Measurements from ENCODE around the gene B3GNT5. TPM values are rescaled to one million over a fixed set of nuclear protein-coding genes. Genes with fewer than 3 reads are reported as not detected.
A peak's percentile ranks its signal among the peaks of the same experiment; 100 is the strongest.

The B3GNT5 gene
- total RNA-seq, 1 experiment from 2014 or later, result 22.8 TPM

DNA sequence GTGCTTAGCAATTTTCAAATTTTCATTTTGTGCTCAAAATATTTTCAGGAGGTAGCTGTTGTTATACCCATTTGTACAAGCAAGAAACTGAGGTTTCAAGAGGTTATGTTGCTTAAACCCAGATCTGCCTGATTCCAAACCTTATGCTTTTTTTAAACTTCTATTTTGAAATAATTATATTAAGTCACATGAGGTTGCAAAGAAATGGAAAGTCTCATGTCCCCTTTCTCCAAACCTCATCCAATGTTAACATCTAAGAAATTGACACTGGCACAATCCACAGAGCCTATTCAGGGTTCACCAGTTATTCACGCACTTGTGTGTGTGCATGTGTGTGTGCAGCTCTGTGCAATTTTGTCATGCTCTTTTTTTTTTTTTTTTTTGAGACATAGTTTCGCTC lies 35.1 kb downstream of the B3GNT5 start:
- Histone ChIP-seq H3K27me3 (ENCODE audit: control insufficient read depth, insufficient read depth, low read length) (no peaks in the 10 kb centered on the region), H3K4me3 (ENCODE audit: low read depth in 2 of 2, low read length in 2 of 2) (peak overlapping the region in 1 of 2 experiments; percentile 31; a peak in 1 of 4 replicates), H3K9me3 (ENCODE audit: control insufficient read depth, insufficient read depth, low read depth, low read length) (no peaks in the 10 kb centered on the region), H3K36me3 (ENCODE audit: control insufficient read depth, insufficient read depth, low read length) (no peaks in the 10 kb centered on the region), H3K4me1 (ENCODE audit: control insufficient read depth, insufficient read depth, low read length) (peaks cover 29% of the 10 kb centered on the region), H3K27ac (ENCODE audit: low read length) (peak overlapping the region; percentile 78)
- TF ChIP-seq, protein P1, sequence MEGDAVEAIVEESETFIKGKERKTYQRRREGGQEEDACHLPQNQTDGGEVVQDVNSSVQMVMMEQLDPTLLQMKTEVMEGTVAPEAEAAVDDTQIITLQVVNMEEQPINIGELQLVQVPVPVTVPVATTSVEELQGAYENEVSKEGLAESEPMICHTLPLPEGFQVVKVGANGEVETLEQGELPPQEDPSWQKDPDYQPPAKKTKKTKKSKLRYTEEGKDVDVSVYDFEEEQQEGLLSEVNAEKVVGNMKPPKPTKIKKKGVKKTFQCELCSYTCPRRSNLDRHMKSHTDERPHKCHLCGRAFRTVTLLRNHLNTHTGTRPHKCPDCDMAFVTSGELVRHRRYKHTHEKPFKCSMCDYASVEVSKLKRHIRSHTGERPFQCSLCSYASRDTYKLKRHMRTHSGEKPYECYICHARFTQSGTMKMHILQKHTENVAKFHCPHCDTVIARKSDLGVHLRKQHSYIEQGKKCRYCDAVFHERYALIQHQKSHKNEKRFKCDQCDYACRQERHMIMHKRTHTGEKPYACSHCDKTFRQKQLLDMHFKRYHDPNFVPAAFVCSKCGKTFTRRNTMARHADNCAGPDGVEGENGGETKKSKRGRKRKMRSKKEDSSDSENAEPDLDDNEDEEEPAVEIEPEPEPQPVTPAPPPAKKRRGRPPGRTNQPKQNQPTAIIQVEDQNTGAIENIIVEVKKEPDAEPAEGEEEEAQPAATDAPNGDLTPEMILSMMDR (IDR thresholded peaks at IDR 0.05), result no peak
- TF ChIP-seq SIN3A (IDR thresholded peaks at IDR 0.05; ENCODE audit: borderline replicate concordance, insufficient read depth, low read depth, low read length), result no peak
- TF ChIP-seq POLR2AphosphoS5 (IDR thresholded peaks at IDR 0.05; ENCODE audit: low read depth, low read length), result no peak
- TF ChIP-seq, protein P2, sequence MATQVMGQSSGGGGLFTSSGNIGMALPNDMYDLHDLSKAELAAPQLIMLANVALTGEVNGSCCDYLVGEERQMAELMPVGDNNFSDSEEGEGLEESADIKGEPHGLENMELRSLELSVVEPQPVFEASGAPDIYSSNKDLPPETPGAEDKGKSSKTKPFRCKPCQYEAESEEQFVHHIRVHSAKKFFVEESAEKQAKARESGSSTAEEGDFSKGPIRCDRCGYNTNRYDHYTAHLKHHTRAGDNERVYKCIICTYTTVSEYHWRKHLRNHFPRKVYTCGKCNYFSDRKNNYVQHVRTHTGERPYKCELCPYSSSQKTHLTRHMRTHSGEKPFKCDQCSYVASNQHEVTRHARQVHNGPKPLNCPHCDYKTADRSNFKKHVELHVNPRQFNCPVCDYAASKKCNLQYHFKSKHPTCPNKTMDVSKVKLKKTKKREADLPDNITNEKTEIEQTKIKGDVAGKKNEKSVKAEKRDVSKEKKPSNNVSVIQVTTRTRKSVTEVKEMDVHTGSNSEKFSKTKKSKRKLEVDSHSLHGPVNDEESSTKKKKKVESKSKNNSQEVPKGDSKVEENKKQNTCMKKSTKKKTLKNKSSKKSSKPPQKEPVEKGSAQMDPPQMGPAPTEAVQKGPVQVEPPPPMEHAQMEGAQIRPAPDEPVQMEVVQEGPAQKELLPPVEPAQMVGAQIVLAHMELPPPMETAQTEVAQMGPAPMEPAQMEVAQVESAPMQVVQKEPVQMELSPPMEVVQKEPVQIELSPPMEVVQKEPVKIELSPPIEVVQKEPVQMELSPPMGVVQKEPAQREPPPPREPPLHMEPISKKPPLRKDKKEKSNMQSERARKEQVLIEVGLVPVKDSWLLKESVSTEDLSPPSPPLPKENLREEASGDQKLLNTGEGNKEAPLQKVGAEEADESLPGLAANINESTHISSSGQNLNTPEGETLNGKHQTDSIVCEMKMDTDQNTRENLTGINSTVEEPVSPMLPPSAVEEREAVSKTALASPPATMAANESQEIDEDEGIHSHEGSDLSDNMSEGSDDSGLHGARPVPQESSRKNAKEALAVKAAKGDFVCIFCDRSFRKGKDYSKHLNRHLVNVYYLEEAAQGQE (IDR thresholded peaks at IDR 0.05; ENCODE audit: insufficient read depth in 1 of 2, low read depth in 2 of 2, low read length in 1 of 2), result no peak
- intact Hi-C loops (cut with micrococcal nuclease; ENCODE audit: unreplicated experiment) (no loop called here), in situ Hi-C loops (cut with HindIII; ENCODE audit: low pct_unique_long_range_greater_than_20kb, low sequenced_read_pairs) (no loop called here)
- POLR2A ChIA-PET, result no interaction called here
- ATAC-seq, result no peak
- no peak for DNase-seq (ENCODE audit: low read depth, low spot score)
- CTCF ChIA-PET, result no interaction called here
- BruUV-seq (replicated peaks), result no TSS peak

DNA sequence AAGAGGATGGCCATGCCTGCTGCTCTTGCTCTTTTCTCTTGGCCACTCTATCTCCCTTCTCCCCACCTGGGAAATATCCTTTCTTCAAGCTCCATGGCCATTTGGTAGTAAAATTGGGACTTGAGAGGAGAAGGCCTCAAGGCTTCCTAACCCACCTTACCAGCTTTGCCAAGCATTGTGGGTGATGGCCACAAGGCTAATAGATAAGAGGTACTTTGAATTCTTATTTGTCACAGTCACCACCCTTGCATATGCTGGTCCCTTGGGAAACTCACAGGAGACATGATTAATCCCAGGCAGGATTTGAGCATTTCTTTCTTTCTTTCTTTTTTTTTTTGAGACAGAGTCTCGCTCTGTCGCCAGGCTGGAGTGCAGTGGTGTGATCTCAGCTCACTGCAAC lies 37.2 kb downstream of the B3GNT5 start:
- ChIA-PET POLR2A (no interaction called here), CTCF (no interaction called here)
- intact Hi-C loops (cut with micrococcal nuclease; ENCODE audit: unreplicated experiment), result no loop called here
- Histone ChIP-seq H3K36me3 (ENCODE audit: control insufficient read depth, insufficient read depth, low read length) (no peaks in the 10 kb centered on the region), H3K27me3 (ENCODE audit: control insufficient read depth, insufficient read depth, low read length) (no peaks in the 10 kb centered on the region), H3K4me3 (ENCODE audit: low read depth in 2 of 2, low read length in 2 of 2) (no peak overlapping the region), H3K9me3 (ENCODE audit: control insufficient read depth, insufficient read depth, low read depth, low read length) (no peaks in the 10 kb centered on the region), H3K27ac (ENCODE audit: low read length) (no peak overlapping the region), H3K4me1 (ENCODE audit: control insufficient read depth, insufficient read depth, low read length) (peaks cover 23% of the 10 kb centered on the region)
- BruUV-seq (replicated peaks), result no TSS peak
- ATAC-seq (no peak), DNase-seq (ENCODE audit: low read depth, low spot score) (no peak)
- TF ChIP-seq POLR2AphosphoS5 (IDR thresholded peaks at IDR 0.05; ENCODE audit: low read depth, low read length), result no peak
- TF ChIP-seq, protein P1 (IDR thresholded peaks at IDR 0.05), result no peak
- no peak for TF ChIP-seq TCF7L2 (IDR thresholded peaks at IDR 0.05; ENCODE audit: low read depth, low read length)
- no peak for TF ChIP-seq SIN3A (IDR thresholded peaks at IDR 0.05; ENCODE audit: borderline replicate concordance, insufficient read depth, low read depth, low read length)
- TF ChIP-seq, protein P2 (IDR thresholded peaks at IDR 0.05; ENCODE audit: insufficient read depth in 1 of 2, low read depth in 2 of 2, low read length in 1 of 2), result no peak
- in situ Hi-C loops (cut with HindIII; ENCODE audit: low pct_unique_long_range_greater_than_20kb, low sequenced_read_pairs), result no loop called here

Data from Panc1 (cell line).